ENCODE data around the gene DOCK1. TPM values are rescaled to one million over a fixed set of nuclear protein-coding genes. Genes with fewer than 3 reads are reported as not detected.
A peak's percentile ranks its signal among the peaks of the same experiment; 100 is the strongest.

Gene DOCK1
- total RNA-seq, 2 donors from 2014 or later: 46.4 to 49.0 TPM

DNA sequence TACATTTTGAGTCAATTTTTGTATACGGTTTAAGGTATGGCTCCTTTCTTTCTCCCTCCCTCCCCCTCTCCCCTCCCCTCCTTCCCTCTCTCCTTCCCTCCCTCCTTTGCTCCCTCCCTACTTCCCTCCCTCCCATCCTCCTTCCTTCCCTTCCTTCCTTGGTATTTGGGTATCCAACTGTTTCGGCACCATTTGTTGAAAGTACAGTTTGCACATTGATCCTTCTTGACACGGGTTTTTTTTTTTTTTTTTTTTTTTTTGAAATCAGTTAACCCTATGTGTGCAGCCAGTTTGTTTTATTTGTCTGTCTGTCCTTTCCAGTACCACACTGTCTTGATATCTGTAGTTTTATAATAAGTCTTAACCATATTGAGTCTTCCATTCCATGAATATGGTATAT is 331.0 kb downstream of the DOCK1 start:
- Histone ChIP-seq H3K9ac (ENCODE audit: low read depth in 2 of 2, low read length in 2 of 2) (no peak overlapping the region), H3K4me1 (no peaks in the 10 kb centered on the region), H3K9me3 (no peaks in the 10 kb centered on the region), H3K36me3 (no peaks in the 10 kb centered on the region), H3K27ac (no peak overlapping the region), H3K4me3 (no peak overlapping the region), H3K27me3 (no peaks in the 10 kb centered on the region)
- intact Hi-C loops (cut with DNase I): no loop called here
- DNase-seq: no peak
- TF ChIP-seq, protein P1, sequence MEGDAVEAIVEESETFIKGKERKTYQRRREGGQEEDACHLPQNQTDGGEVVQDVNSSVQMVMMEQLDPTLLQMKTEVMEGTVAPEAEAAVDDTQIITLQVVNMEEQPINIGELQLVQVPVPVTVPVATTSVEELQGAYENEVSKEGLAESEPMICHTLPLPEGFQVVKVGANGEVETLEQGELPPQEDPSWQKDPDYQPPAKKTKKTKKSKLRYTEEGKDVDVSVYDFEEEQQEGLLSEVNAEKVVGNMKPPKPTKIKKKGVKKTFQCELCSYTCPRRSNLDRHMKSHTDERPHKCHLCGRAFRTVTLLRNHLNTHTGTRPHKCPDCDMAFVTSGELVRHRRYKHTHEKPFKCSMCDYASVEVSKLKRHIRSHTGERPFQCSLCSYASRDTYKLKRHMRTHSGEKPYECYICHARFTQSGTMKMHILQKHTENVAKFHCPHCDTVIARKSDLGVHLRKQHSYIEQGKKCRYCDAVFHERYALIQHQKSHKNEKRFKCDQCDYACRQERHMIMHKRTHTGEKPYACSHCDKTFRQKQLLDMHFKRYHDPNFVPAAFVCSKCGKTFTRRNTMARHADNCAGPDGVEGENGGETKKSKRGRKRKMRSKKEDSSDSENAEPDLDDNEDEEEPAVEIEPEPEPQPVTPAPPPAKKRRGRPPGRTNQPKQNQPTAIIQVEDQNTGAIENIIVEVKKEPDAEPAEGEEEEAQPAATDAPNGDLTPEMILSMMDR (IDR thresholded peaks at IDR 0.05): no peak

DNA sequence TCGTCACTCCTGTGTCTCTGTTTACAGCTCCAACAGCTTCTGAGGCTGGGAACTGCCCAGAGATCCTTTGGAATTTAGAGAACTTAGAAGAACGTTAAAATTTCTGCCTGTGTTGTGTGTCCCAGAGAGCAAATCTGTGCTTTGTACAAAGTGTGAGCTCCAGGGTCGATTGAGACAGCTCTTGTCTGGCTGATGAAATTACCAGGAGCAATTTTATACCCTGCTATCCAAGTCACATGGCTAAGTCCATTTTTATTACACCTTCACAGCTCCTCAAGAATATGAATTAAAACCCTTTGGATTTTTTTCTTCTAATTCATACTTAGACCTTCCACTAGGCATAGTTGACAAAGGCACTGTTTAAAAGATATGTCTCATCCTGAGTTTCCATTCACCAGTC is 337.7 kb downstream of the DOCK1 start:
- intact Hi-C loops (cut with DNase I): no loop called here
- Histone ChIP-seq H3K9ac (ENCODE audit: low read depth in 2 of 2, low read length in 2 of 2) (no peak overlapping the region), H3K36me3 (no peaks in the 10 kb centered on the region), H3K4me3 (no peak overlapping the region), H3K27ac (no peak overlapping the region), H3K27me3 (no peaks in the 10 kb centered on the region), H3K4me1 (no peaks in the 10 kb centered on the region), H3K9me3 (no peaks in the 10 kb centered on the region)
- no peak for DNase-seq
- TF ChIP-seq, protein P1 (IDR thresholded peaks at IDR 0.05): no peak

DNA sequence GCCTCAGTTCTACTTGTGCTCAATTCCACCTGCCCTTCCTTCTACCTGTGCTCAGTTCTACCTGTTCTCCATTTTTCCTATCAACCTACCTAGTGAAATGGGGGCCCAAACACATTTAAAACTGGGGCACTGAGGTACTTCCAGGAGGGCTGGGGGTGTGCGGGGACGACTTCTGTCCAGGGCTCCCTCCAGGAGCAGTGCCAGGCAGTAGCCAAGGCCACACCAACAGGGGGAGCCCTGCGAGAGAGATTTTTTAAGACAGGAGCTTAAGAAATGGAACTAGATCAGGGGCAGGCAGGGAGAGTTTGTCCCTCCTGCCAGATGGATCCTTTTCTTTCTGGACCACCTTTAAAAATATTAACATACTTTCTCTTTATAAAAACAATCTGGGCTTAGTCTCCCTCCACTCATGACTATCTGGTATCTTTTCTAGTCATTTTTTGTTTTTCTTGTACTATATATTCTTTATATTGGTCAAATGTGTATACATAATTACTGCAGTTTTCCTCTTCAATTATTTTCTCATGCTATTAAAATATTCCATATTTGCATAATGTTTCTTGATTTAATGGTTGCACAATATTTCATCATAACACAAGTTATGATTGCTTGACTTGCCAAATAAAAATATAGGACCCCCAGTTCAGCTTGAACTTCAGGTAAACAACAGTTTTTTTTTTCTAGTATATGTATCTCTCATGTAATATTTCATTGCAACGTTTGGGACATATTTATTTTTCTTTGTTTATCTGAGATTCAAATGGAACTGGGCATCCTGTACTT is 338.5 kb downstream of the DOCK1 start:
- H3K9ac ChIP-seq (ENCODE audit: low read depth in 2 of 2, low read length in 2 of 2): no peak overlapping the region
- no peaks in the 10 kb centered on the region for H3K36me3 ChIP-seq
- DNase-seq: peak; percentile 58
- no peaks in the 10 kb centered on the region for H3K9me3 ChIP-seq
- no peak overlapping the region for H3K27ac ChIP-seq
- H3K27me3 ChIP-seq: no peaks in the 10 kb centered on the region
- no peak overlapping the region for H3K4me3 ChIP-seq
- no peaks in the 10 kb centered on the region for H3K4me1 ChIP-seq
- intact Hi-C loops (cut with DNase I): no loop called here
- TF ChIP-seq, protein P1 (IDR thresholded peaks at IDR 0.05): peak; percentile 45

- no peaks in the 10 kb centered on the region for H3K9me3 ChIP-seq
- intact Hi-C loops (cut with DNase I): no loop called here
- H3K4me3 ChIP-seq: no peak overlapping the region
- H3K36me3 ChIP-seq: no peaks in the 10 kb centered on the region
- no peak for DNase-seq
- H3K27me3 ChIP-seq: no peaks in the 10 kb centered on the region
- TF ChIP-seq, protein P1 (IDR thresholded peaks at IDR 0.05): no peak
- no peak overlapping the region for H3K9ac ChIP-seq (ENCODE audit: low read depth in 2 of 2, low read length in 2 of 2)
- H3K4me1 ChIP-seq: no peaks in the 10 kb centered on the region
- no peak overlapping the region for H3K27ac ChIP-seq
These were observed 340.2 kb downstream of the DOCK1 start for GRCh38 chr10:127245456-127245855.

DNA sequence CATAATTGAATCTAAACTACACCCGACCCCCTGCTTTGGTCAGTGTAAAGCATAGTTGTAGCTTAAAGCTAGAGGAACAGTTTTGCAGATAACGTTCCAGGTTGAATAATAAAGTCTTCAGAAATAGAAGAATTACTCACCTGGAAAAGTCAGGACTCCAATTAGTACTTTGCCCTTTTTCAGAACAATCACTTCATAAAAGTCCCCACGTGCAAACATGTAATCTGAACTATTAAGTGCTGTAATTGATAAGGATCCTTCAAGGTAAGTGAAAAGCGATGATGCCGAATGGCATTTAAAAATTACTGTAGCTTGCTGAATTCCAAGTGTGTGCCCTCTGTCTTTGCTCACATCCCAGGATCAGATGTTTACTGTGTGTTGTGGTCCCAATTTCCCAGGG is 344.8 kb downstream of the DOCK1 start:
- H3K27ac ChIP-seq: no peak overlapping the region
- no peaks in the 10 kb centered on the region for H3K27me3 ChIP-seq
- no peaks in the 10 kb centered on the region for H3K9me3 ChIP-seq
- TF ChIP-seq, protein P1 (IDR thresholded peaks at IDR 0.05): no peak
- no peaks in the 10 kb centered on the region for H3K36me3 ChIP-seq
- no peak overlapping the region for H3K9ac ChIP-seq (ENCODE audit: low read depth in 2 of 2, low read length in 2 of 2)
- intact Hi-C loops (cut with DNase I): no loop called here
- no peak for DNase-seq
- H3K4me1 ChIP-seq: no peaks in the 10 kb centered on the region
- H3K4me3 ChIP-seq: no peak overlapping the region

Measured in colonic mucosa (tissue), 4 donors.